Stomach (tissue), 9 donors: ENCODE data around the gene GOLIM4. TPM values are rescaled to one million over a fixed set of nuclear protein-coding genes. Genes with fewer than 3 reads are reported as not detected.

Experiments used
- DNase-seq, 2 donors: peaks; one replicate each; pipeline versions ENCODE4 v3.0.0 to v3.0.0-alpha.2; 2013 to 2019
- H3K27ac ChIP-seq, 5 donors: fragments of 200-600 bp in 4 of 5; sonication (generic) in 4 of 5; one replicate each; pipeline ENCODE4 v1.5.1; 2013 to 2019; ENCODE audit warnings: mild to moderate bottlenecking in 1 of 5, moderate library complexity in 1 of 5
- H3K27me3 ChIP-seq, 3 donors: fragments of 200-600 bp; sonication (generic); one replicate each; pipeline ENCODE4 v1.5.1; 2017 to 2019; ENCODE audit warnings: mixed run types in 1 of 3
- H3K36me3 ChIP-seq, 4 donors: fragments of 200-600 bp; sonication (generic); 1 replicate in 3 of 4; 2 replicates in 1 of 4; pipeline ENCODE4 v1.5.1; 2016 to 2019
- H3K4me1 ChIP-seq, 4 donors: fragments of 200-600 bp; sonication (generic); one replicate each; pipeline ENCODE4 v1.5.1; 2016 to 2019
- H3K4me3 ChIP-seq, 4 donors: fragments of 200-600 bp; sonication (generic) in 3 of 4; one replicate each; pipeline ENCODE4 v1.5.1; 2016 to 2019; ENCODE audit warnings: mild to moderate bottlenecking in 1 of 4
- H3K9me3 ChIP-seq, 4 donors: fragments of 200-600 bp; sonication (generic); one replicate each; pipeline ENCODE4 v1.5.1; 2016 to 2019
- CTCF ChIP-seq, 7 experiments: fragments of 450-650 bp in 4 of 7; fragments of 200-600 bp in 3 of 7; sonication (generic) in 3 of 7; IDR thresholded peaks; one replicate each; pipeline ENCODE4 v1.5.1; 2016 to 2019; ENCODE audit warnings: antibody characterized with exemption in 7 of 7, control low read depth in 2 of 7, mild to moderate bottlenecking in 1 of 7
- EP300 ChIP-seq: sonication (generic); formaldehyde crosslinking; IDR thresholded peaks from one replicate; pipeline ENCODE4 v1.6.1; 2017; ENCODE audit warnings: antibody characterized with exemption
- POLR2A ChIP-seq, 4 donors: fragments of 450-650 bp; IDR thresholded peaks; one replicate each; pipeline ENCODE4 v1.6.1; 2016; ENCODE audit warnings: antibody characterized with exemption in 4 of 4, control low read depth in 2 of 4, mild to moderate bottlenecking in 1 of 4, moderate library complexity in 1 of 4
- POLR2AphosphoS5 ChIP-seq, 3 donors: sonication (generic); formaldehyde crosslinking; IDR thresholded peaks; one replicate each; pipeline ENCODE4 v1.6.1; 2016; ENCODE audit warnings: antibody characterized with exemption in 3 of 3
- WGBS, 5 donors: extraction: QIAGEN DNeasy Blood & Tissue Kit in 3 of 5; methylation state at CpG; one replicate each; pipeline versions ENCODE4 v1.1.5 to v1.1.7; 2013 to 2018; 5-methylcytosine and 5-hydroxymethylcytosine counted together
- intact Hi-C: fragments of 100-400 bp; cut with DNase I; formaldehyde crosslinking; loops from one replicate; pipeline ENCODE4 v1.15.1; 2023; ENCODE audit warnings: low total_unique reads
- polyA plus RNA-seq, 3 donors: library from polyadenylated mRNA; stranded (reverse); fragments of 200-250 nt; gene quantifications; one replicate each; pipeline ENCODE4 v1.2.3, GENCODE V29; 2013
- total RNA-seq, 5 donors: library from RNA; depleted of rRNA; stranded (reverse); fragments of >200 nt; gene quantifications; one replicate each; pipeline versions ENCODE4 v1.1.0 to v1.2.3, GENCODE V29; 2014 to 2016
- donor health status: healthy with polysubstance abuse.
- donor health status: Bipolar disorder and iron deficiency.
- donor health status: healthy.

GOLIM4 gene
- total and polyA plus RNA-seq, 8 donors: 7.6 to 102 (median 25.0) TPM

DNA sequence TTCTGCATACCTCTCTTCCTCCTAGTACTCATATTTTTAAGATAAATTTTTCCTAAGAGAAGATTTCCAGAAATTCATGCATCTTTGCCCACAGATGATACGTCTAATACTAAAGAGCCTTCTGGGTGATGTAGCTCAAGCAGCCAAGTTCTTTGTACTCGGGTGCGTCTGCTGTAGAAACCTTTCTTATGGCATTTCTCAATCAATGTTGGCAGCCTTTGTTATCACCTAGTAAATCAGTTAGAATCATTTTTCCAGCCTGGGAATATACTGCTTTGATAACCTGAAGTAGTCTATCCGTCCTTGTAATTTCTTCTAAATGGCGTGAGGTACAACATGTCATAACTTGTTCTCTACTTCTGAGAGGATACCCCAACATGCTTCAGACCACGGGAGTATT, 104.5 kb downstream of the GOLIM4 start:
- intact Hi-C loops: no loop called here
- Histone ChIP-seq H3K27me3 (no peaks in the 10 kb centered on the region), H3K9me3 (no peaks in the 10 kb centered on the region), H3K27ac (no peak overlapping the region), H3K36me3 (no peaks in the 10 kb centered on the region), H3K4me1 (no peaks in the 10 kb centered on the region), H3K4me3 (no peak overlapping the region)
- DNase-seq: no peak
- TF ChIP-seq CTCF (IDR thresholded peaks at IDR 0.05) (no peak), POLR2A (IDR thresholded peaks at IDR 0.05) (no peak), EP300 (no peak), POLR2AphosphoS5 (IDR thresholded peaks at IDR 0.05) (no peak)
- 84 to 91% (median 88%) methylated on average over 6 of the region's 6 CpGs for WGBS, 5 donors

- Histone ChIP-seq H3K27ac (no peak overlapping the region), H3K36me3 (no peaks in the 10 kb centered on the region), H3K4me3 (no peak overlapping the region), H3K4me1 (no peaks in the 10 kb centered on the region), H3K9me3 (no peaks in the 10 kb centered on the region), H3K27me3 (no peaks in the 10 kb centered on the region)
- no peak for TF ChIP-seq POLR2A (IDR thresholded peaks at IDR 0.05)
- no peak for TF ChIP-seq EP300
- no peak for TF ChIP-seq CTCF (IDR thresholded peaks at IDR 0.05)
- TF ChIP-seq POLR2AphosphoS5 (IDR thresholded peaks at IDR 0.05): no peak
- no peak for DNase-seq
- WGBS, 5 donors: 89 to 94% (median 91%) methylated on average over 6 of the region's 6 CpGs
- intact Hi-C loops: no loop called here
Measured at GRCh38 chr3:167989999-167990398, 105.7 kb downstream of the GOLIM4 start.

DNA sequence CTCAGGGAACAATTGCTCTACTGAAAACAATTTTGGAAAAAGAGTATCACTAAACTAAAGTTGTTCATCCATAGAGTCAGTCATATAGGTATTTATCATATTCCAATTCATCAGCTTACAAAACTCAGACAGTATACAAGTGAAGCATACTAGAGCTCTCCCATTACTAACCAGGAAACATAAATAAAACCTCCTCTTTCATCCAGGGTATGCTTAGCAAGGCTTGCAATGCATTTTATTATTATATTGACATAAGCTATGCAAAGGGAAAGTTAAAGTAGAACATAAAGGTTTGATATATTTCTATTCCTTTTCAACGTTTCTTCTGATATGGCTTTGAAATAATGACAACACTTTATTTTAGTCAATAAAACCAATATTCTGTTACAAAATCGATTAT, 106.7 kb downstream of the GOLIM4 start:
- no peaks in the 10 kb centered on the region for H3K27me3 ChIP-seq
- no peaks in the 10 kb centered on the region for H3K4me1 ChIP-seq
- H3K36me3 ChIP-seq: no peaks in the 10 kb centered on the region
- H3K27ac ChIP-seq: no peak overlapping the region
- WGBS, 5 donors: 52 to 62% (median 53%) methylated on average over 2 of the region's 2 CpGs
- intact Hi-C loops: no loop called here
- no peak overlapping the region for H3K4me3 ChIP-seq
- H3K9me3 ChIP-seq: no peaks in the 10 kb centered on the region
- DNase-seq: no peak
- no peak for TF ChIP-seq POLR2A (IDR thresholded peaks at IDR 0.05)
- TF ChIP-seq CTCF (IDR thresholded peaks at IDR 0.05): no peak
- no peak for TF ChIP-seq EP300
- no peak for TF ChIP-seq POLR2AphosphoS5 (IDR thresholded peaks at IDR 0.05)

- WGBS, 5 donors: 44 to 70% (median 48%) methylated on average over 2 of the region's 2 CpGs
- peaks cover 0 to 2% (median under 1%) of the 10 kb centered on the region in 4 donors for H3K4me1 ChIP-seq
- no peak overlapping the region for H3K27ac ChIP-seq
- no peak overlapping the region for H3K4me3 ChIP-seq
- H3K9me3 ChIP-seq: no peaks in the 10 kb centered on the region
- H3K27me3 ChIP-seq: no peaks in the 10 kb centered on the region
- TF ChIP-seq POLR2A (IDR thresholded peaks at IDR 0.05) (no peak), CTCF (IDR thresholded peaks at IDR 0.05) (no peak), EP300 (no peak), POLR2AphosphoS5 (IDR thresholded peaks at IDR 0.05) (no peak)
- no peak for DNase-seq
- no peaks in the 10 kb centered on the region for H3K36me3 ChIP-seq
- intact Hi-C loops: no loop called here
Measured at GRCh38 chr3:167983583-167983982, 112.1 kb downstream of the GOLIM4 start.
